Central memory CD8-positive, alpha-beta T cell (primary cell): ENCODE measurements around the gene PASK.
A peak's percentile ranks its signal among the peaks of the same experiment; 100 is the strongest.

Experiments
- ATAC-seq: fragments of 150-1000 bp; cut with Tn5 transposase; replicated peaks from 2 replicates; pipeline ENCODE4 v1.10.0; 2022; ENCODE audit warnings: mild to moderate bottlenecking, moderate FRiP score, moderate number of reproducible peaks; ENCODE audit not compliant: poor library complexity, severe bottlenecking; ENCODE audit errors: extremely low read depth
- DNase-seq, 2 donors: peaks; one replicate each; pipeline ENCODE4 v3.0.0; 2021; ENCODE audit warnings: low spot score in 2 of 2
- H3K27ac Mint-ChIP-seq: one replicate; pipeline ENCODE4 v1.8.0; 2022; ENCODE audit warnings: low read depth, mild to moderate bottlenecking, moderate library complexity, mixed read lengths
- H3K27me3 Mint-ChIP-seq: one replicate; pipeline ENCODE4 v1.8.0; 2022; ENCODE audit warnings: mixed read lengths
- H3K36me3 Mint-ChIP-seq: one replicate; pipeline ENCODE4 v1.8.0; 2022; ENCODE audit warnings: mild to moderate bottlenecking, moderate library complexity, mixed read lengths; ENCODE audit not compliant: insufficient read depth
- H3K4me1 Mint-ChIP-seq: one replicate; pipeline ENCODE4 v1.8.0; 2022; ENCODE audit warnings: mixed read lengths
- H3K4me3 Mint-ChIP-seq: one replicate; pipeline ENCODE4 v1.8.0; 2022; ENCODE audit warnings: mild to moderate bottlenecking, moderate library complexity, mixed read lengths
- H3K9me3 Mint-ChIP-seq: one replicate; pipeline ENCODE4 v1.8.0; 2022; ENCODE audit warnings: mixed read lengths

Gene PASK

GRCh38 chr2:241150660-241151530, 1.6 kb upstream of the PASK start:
- Mint-ChIP-seq H3K27ac (peak overlapping the region; percentile 93), H3K9me3 (no peaks in the 10 kb centered on the region), H3K4me1 (peaks cover 38% of the 10 kb centered on the region), H3K36me3 (peaks cover 21% of the 10 kb centered on the region), H3K4me3 (peak overlapping the region; percentile 90), H3K27me3 (no peaks in the 10 kb centered on the region)
- no peak for ATAC-seq
- DNase-seq, result no peak

GRCh38 chr2:241149925-241150659, 820 bp upstream of the PASK start, which contains the start of gene PPP1R7:
Gene PPP1R7 (plus strand): TSS chr2:241150467. CDS start chr2:241150496, 29 bp downstream.
- Mint-ChIP-seq H3K4me3 (peak within 1 kb of the TSS; percentile 90), H3K27ac (peak within 1 kb of the TSS; percentile 93), H3K9me3 (no peaks in the 10 kb centered on the region), H3K4me1 (peaks cover 38% of the 10 kb centered on the region), H3K36me3 (peaks cover 22% of the 10 kb centered on the region), H3K27me3 (no peaks in the 10 kb centered on the region)
- ATAC-seq (peak; percentile 83), DNase-seq (peak; percentile 80 to 90)

GRCh38 chr2:241149675-241149924, 328 bp upstream of the PASK start:
- no peak for DNase-seq
- peak overlapping the region; percentile 93 for H3K27ac Mint-ChIP-seq
- peak overlapping the region; percentile 90 for H3K4me3 Mint-ChIP-seq
- H3K9me3 Mint-ChIP-seq, result no peaks in the 10 kb centered on the region
- peaks cover 22% of the 10 kb centered on the region for H3K36me3 Mint-ChIP-seq
- no peaks in the 10 kb centered on the region for H3K27me3 Mint-ChIP-seq
- H3K4me1 Mint-ChIP-seq, result peaks cover 38% of the 10 kb centered on the region
- ATAC-seq, result no peak

- H3K9me3 Mint-ChIP-seq, result no peaks in the 10 kb centered on the region
- H3K4me3 Mint-ChIP-seq, result peak overlapping the region; percentile 90
- H3K27me3 Mint-ChIP-seq, result no peaks in the 10 kb centered on the region
- DNase-seq (no peak), ATAC-seq (no peak)
- peaks cover 34% of the 10 kb centered on the region for H3K4me1 Mint-ChIP-seq
- peaks cover 18% of the 10 kb centered on the region for H3K36me3 Mint-ChIP-seq
- peak overlapping the region; percentile 85 for H3K27ac Mint-ChIP-seq
These were observed 1.0 kb downstream of the PASK start for GRCh38 chr2:241148239-241148638.

- peaks cover 18% of the 10 kb centered on the region for H3K36me3 Mint-ChIP-seq
- peak overlapping the region; percentile 90 for H3K4me3 Mint-ChIP-seq
- no peak overlapping the region for H3K27ac Mint-ChIP-seq
- DNase-seq (no peak), ATAC-seq (no peak)
- H3K4me1 Mint-ChIP-seq, result peaks cover 33% of the 10 kb centered on the region
- H3K9me3 Mint-ChIP-seq, result no peaks in the 10 kb centered on the region
- H3K27me3 Mint-ChIP-seq, result no peaks in the 10 kb centered on the region
These were observed 1.9 kb downstream of the PASK start for GRCh38 chr2:241147336-241147735.

GRCh38 chr2:241146286-241146685, 3.0 kb downstream of the PASK start:
- Mint-ChIP-seq H3K36me3 (peaks cover 18% of the 10 kb centered on the region), H3K27ac (no peak overlapping the region), H3K4me3 (no peak overlapping the region), H3K4me1 (peaks cover 32% of the 10 kb centered on the region), H3K27me3 (no peaks in the 10 kb centered on the region), H3K9me3 (no peaks in the 10 kb centered on the region)
- no peak for ATAC-seq
- no peak for DNase-seq

- Mint-ChIP-seq H3K36me3 (peaks cover 8% of the 10 kb centered on the region), H3K27ac (no peak overlapping the region)
- no peak for ATAC-seq
These were observed 6.7 kb downstream of the PASK start for GRCh38 chr2:241142593-241142992.

GRCh38 chr2:241142063-241142462, 7.2 kb downstream of the PASK start:
- ATAC-seq (no peak), DNase-seq (no peak)
- Mint-ChIP-seq H3K27me3 (no peaks in the 10 kb centered on the region), H3K4me1 (peaks cover 10% of the 10 kb centered on the region), H3K27ac (no peak overlapping the region), H3K36me3 (peaks cover 8% of the 10 kb centered on the region), H3K9me3 (no peaks in the 10 kb centered on the region), H3K4me3 (no peak overlapping the region)

More at GRCh38 chr2:241142593-241142992, 6.7 kb downstream of the PASK start:
- no peak overlapping the region for H3K4me3 Mint-ChIP-seq
- H3K27me3 Mint-ChIP-seq, result no peaks in the 10 kb centered on the region
- no peaks in the 10 kb centered on the region for H3K9me3 Mint-ChIP-seq
- DNase-seq, result no peak
- H3K4me1 Mint-ChIP-seq, result peaks cover 10% of the 10 kb centered on the region

- Mint-ChIP-seq H3K9me3 (no peaks in the 10 kb centered on the region), H3K4me3 (no peak overlapping the region), H3K27me3 (no peaks in the 10 kb centered on the region), H3K4me1 (peaks cover 10% of the 10 kb centered on the region), H3K36me3 (peaks cover 8% of the 10 kb centered on the region), H3K27ac (no peak overlapping the region)
- ATAC-seq (no peak), DNase-seq (no peak)
These were observed 8.0 kb downstream of the PASK start for GRCh38 chr2:241141214-241141770.

GRCh38 chr2:241140445-241140840, 8.8 kb downstream of the PASK start:
- no peak overlapping the region for H3K27ac Mint-ChIP-seq
- no peaks in the 10 kb centered on the region for H3K27me3 Mint-ChIP-seq
- peaks cover 10% of the 10 kb centered on the region for H3K4me1 Mint-ChIP-seq
- no peak overlapping the region for H3K4me3 Mint-ChIP-seq
- ATAC-seq (no peak), DNase-seq (no peak)
- no peaks in the 10 kb centered on the region for H3K9me3 Mint-ChIP-seq
- peaks cover 6% of the 10 kb centered on the region for H3K36me3 Mint-ChIP-seq

GRCh38 chr2:241139531-241140444, 9.5 kb downstream of the PASK start:
- Mint-ChIP-seq H3K27ac (no peak overlapping the region), H3K9me3 (no peaks in the 10 kb centered on the region), H3K27me3 (no peaks in the 10 kb centered on the region), H3K36me3 (peaks cover 4% of the 10 kb centered on the region), H3K4me3 (no peak overlapping the region), H3K4me1 (peaks cover 10% of the 10 kb centered on the region)
- ATAC-seq (no peak), DNase-seq (no peak)

- no peak overlapping the region for H3K4me3 Mint-ChIP-seq
- H3K27me3 Mint-ChIP-seq, result no peaks in the 10 kb centered on the region
- no peak overlapping the region for H3K27ac Mint-ChIP-seq
- peaks cover 10% of the 10 kb centered on the region for H3K4me1 Mint-ChIP-seq
- H3K9me3 Mint-ChIP-seq, result no peaks in the 10 kb centered on the region
- DNase-seq (no peak), ATAC-seq (no peak)
- peaks cover 2% of the 10 kb centered on the region for H3K36me3 Mint-ChIP-seq
These were observed 10.8 kb downstream of the PASK start for GRCh38 chr2:241138471-241138870.
